H1 (cell line): ENCODE measurements around the gene KRTAP4-5. TPM values are rescaled to one million over a fixed set of nuclear protein-coding genes. Genes with fewer than 3 reads are reported as not detected.

Source experiments
- CTCF ChIA-PET: fragments of 300-600 bp; sonication (Branson Sonifier 250); formaldehyde crosslinking; loops from one replicate; lab custom pipeline; 2021; ENCODE audit not compliant: partially characterized antibody; lab: Charles Lee
- POLR2A ChIA-PET: fragments of 300-600 bp; sonication (Branson Sonifier 250); formaldehyde crosslinking; loops from one replicate; lab custom pipeline; 2021; ENCODE audit warnings: inconsistent platforms; ENCODE audit not compliant: partially characterized antibody; lab: Charles Lee
- DNase-seq, 2 experiments: peaks; one replicate each; pipeline versions ENCODE4 v3.0.0 to v3.0.0-alpha.2; 2010 to 2022; ENCODE audit warnings: low spot score in 2 of 2, low read depth in 1 of 2, mixed read lengths in 1 of 2
- FAIRE-seq: peaks from 2 replicates; lab custom pipeline; 2011; peaks lifted over from hg19 to GRCh38; lab: Jason Lieb, UNC
- H2AFZ ChIP-seq: 2 replicates; pipeline ENCODE4 v1.8.1; 2012; ENCODE audit warnings: low read length, inconsistent platforms
- H2AK5ac ChIP-seq: 2 replicates; pipeline ENCODE4 v1.6.1; 2013; ENCODE audit warnings: low read depth, low read length
- H2BK120ac ChIP-seq: replicated peaks from 2 replicates; pipeline ENCODE3; 2013; ENCODE audit warnings: low read depth, low read length, inconsistent platforms
- H2BK12ac ChIP-seq: 2 replicates; pipeline ENCODE4 v1.6.1; 2013; ENCODE audit warnings: low read depth, low read length
- H2BK15ac ChIP-seq: 2 replicates; pipeline ENCODE4 v1.6.1; 2013; ENCODE audit warnings: low read length
- H2BK20ac ChIP-seq: 2 replicates; pipeline ENCODE4 v1.6.1; 2013; ENCODE audit warnings: low read length
- H2BK5ac ChIP-seq: 2 replicates; pipeline ENCODE4 v1.6.1; 2013; ENCODE audit warnings: low read depth, low read length
- H3K14ac ChIP-seq: 2 replicates; pipeline ENCODE4 v1.6.1; 2013; ENCODE audit warnings: inconsistent platforms; ENCODE audit not compliant: insufficient read length
- H3K18ac ChIP-seq: 2 replicates; pipeline ENCODE4 v1.6.1; 2013; ENCODE audit warnings: low read length; ENCODE audit errors: extremely low read depth
- H3K23ac ChIP-seq: 2 replicates; pipeline ENCODE4 v1.6.1; 2013; ENCODE audit warnings: inconsistent platforms; ENCODE audit not compliant: insufficient read length
- H3K23me2 ChIP-seq: 2 replicates; pipeline ENCODE4 v1.6.1; 2013; ENCODE audit warnings: low read depth, low read length
- H3K27ac ChIP-seq: 2 replicates; pipeline ENCODE4 v1.6.1; 2011; ENCODE audit warnings: low read depth, low read length, inconsistent platforms
- H3K27me3 ChIP-seq, 4 experiments: replicated peaks in 1 of 4; 1 replicate in 1 of 4; 2 replicates in 3 of 4; pipeline versions ENCODE4 v1.6.1 to v1.8.1; 2011 to 2013; ENCODE audit warnings: low read length in 3 of 4, mild to moderate bottlenecking in 3 of 4, inconsistent platforms in 2 of 4, mixed read lengths in 2 of 4, moderate library complexity in 1 of 4; ENCODE audit not compliant: control insufficient read depth in 3 of 4, insufficient read depth in 3 of 4; ENCODE audit errors: extremely low read depth in 1 of 4
- H3K36me3 ChIP-seq, 4 experiments: 2 replicates each; pipeline versions ENCODE4 v1.6.1 to v1.8.1; 2011 to 2013; ENCODE audit warnings: mild to moderate bottlenecking in 4 of 4, low read length in 3 of 4, moderate library complexity in 2 of 4, control low read depth in 1 of 4, inconsistent platforms in 1 of 4; ENCODE audit not compliant: insufficient read depth in 4 of 4, control insufficient read depth in 2 of 4
- H3K4ac ChIP-seq: replicated peaks from 2 replicates; pipeline ENCODE3; 2013; ENCODE audit warnings: low read length, low read depth, mixed read lengths, inconsistent platforms; ENCODE audit not compliant: insufficient read length
- H3K4me1 ChIP-seq, 4 experiments: replicated peaks in 1 of 4; 1 replicate in 1 of 4; 2 replicates in 3 of 4; pipeline versions ENCODE4 v1.6.1 to v1.8.1; 2011 to 2013; ENCODE audit warnings: low read length in 3 of 4, inconsistent platforms in 2 of 4, mixed read lengths in 1 of 4; ENCODE audit not compliant: insufficient read depth in 4 of 4, control insufficient read depth in 3 of 4
- H3K4me2 ChIP-seq, 2 experiments: 2 replicates each; pipeline versions ENCODE4 v1.6.1 to v1.8.1; 2011 to 2013; ENCODE audit warnings: low read depth in 2 of 2, low read length in 2 of 2, control low read depth in 1 of 2, inconsistent platforms in 1 of 2, mild to moderate bottlenecking in 1 of 2; ENCODE audit not compliant: insufficient read depth in 1 of 2
- H3K4me3 ChIP-seq, 4 experiments: fragments of 200-600, 300-600 bp in 1 of 4; sonication (generic), shearing (Covaris generic), sonication (Bioruptor Twin) in 1 of 4; 2 replicates each; pipeline versions ENCODE4 v1.5.1 to v1.8.1; 2011 to 2016; ENCODE audit warnings: low read length in 4 of 4, low read depth in 3 of 4, control low read depth in 2 of 4, inconsistent platforms in 2 of 4, mild to moderate bottlenecking in 2 of 4, mixed read lengths in 1 of 4, moderate library complexity in 1 of 4; ENCODE audit not compliant: insufficient read depth in 2 of 4; ENCODE audit errors: extremely low read depth in 1 of 4
- H3K56ac ChIP-seq: replicated peaks from 2 replicates; pipeline ENCODE3; 2013; ENCODE audit warnings: low read depth, mild to moderate bottlenecking, mixed read lengths, low read length, inconsistent platforms; ENCODE audit not compliant: insufficient read length
- H3K79me1 ChIP-seq: 2 replicates; pipeline ENCODE4 v1.6.1; 2013; ENCODE audit warnings: low read depth, low read length, control low read depth
- H3K79me2 ChIP-seq, 2 experiments: 2 replicates each; pipeline versions ENCODE4 v1.6.1 to v1.8.1; 2012 to 2013; ENCODE audit warnings: low read length in 2 of 2, mild to moderate bottlenecking in 2 of 2, inconsistent platforms in 1 of 2; ENCODE audit not compliant: insufficient read depth in 2 of 2, control insufficient read depth in 1 of 2
- H3K9ac ChIP-seq, 4 experiments: replicated peaks in 1 of 4; 1 replicate in 1 of 4; 2 replicates in 3 of 4; pipeline versions ENCODE4 v1.6.1 to v1.8.1; 2011 to 2013; ENCODE audit warnings: low read depth in 3 of 4, low read length in 3 of 4, control low read depth in 2 of 4, mild to moderate bottlenecking in 2 of 4, moderate library complexity in 2 of 4, inconsistent platforms in 1 of 4; ENCODE audit errors: extremely low read depth in 1 of 4
- H3K9me3 ChIP-seq, 2 experiments: 2 replicates each; pipeline versions ENCODE4 v1.6.1 to v1.8.1; 2012 to 2013; ENCODE audit warnings: mild to moderate bottlenecking in 2 of 2, moderate library complexity in 2 of 2, control low read depth in 1 of 2, inconsistent platforms in 1 of 2, low read depth in 1 of 2, low read length in 1 of 2, mixed read lengths in 1 of 2; ENCODE audit not compliant: insufficient read depth in 2 of 2
- H4K20me1 ChIP-seq, 2 experiments: replicated peaks in 1 of 2; 2 replicates each; pipeline versions ENCODE3 to v1.8.1; 2011 to 2013; ENCODE audit warnings: inconsistent platforms in 2 of 2, low read length in 2 of 2, mild to moderate bottlenecking in 1 of 2; ENCODE audit not compliant: insufficient read depth in 2 of 2, control insufficient read depth in 1 of 2
- H4K5ac ChIP-seq: 2 replicates; pipeline ENCODE4 v1.6.1; 2013; ENCODE audit warnings: low read length, low read depth, mixed read lengths, inconsistent platforms; ENCODE audit not compliant: insufficient read length
- H4K8ac ChIP-seq: 2 replicates; pipeline ENCODE4 v1.8.0; 2013; ENCODE audit warnings: mild to moderate bottlenecking, moderate library complexity, low read length, inconsistent platforms; ENCODE audit not compliant: insufficient read depth; ENCODE audit errors: extremely low read depth
- H4K91ac ChIP-seq: replicated peaks from 2 replicates; pipeline ENCODE3; 2013; ENCODE audit warnings: low read length, mixed read lengths, inconsistent platforms; ENCODE audit not compliant: insufficient read length
- WGBS, 2 experiments: shearing (Covaris generic) in 1 of 2; methylation state at CpG; one replicate each; pipeline versions ENCODE4 v1.1.6 to v1.1.7; 2013 to 2015; ENCODE audit warnings: low lambda C conversion rate in 2 of 2, mixed read lengths in 2 of 2, inconsistent platforms in 1 of 2, low coverage in 1 of 2, missing lambda C conversion rate in 1 of 2; ENCODE audit not compliant: insufficient replicate concordance in 2 of 2, insufficient coverage in 1 of 2, insufficient read length in 1 of 2; ENCODE audit errors: extremely low coverage in 1 of 2, missing lambda C conversion rate in 1 of 2; 5-methylcytosine and 5-hydroxymethylcytosine counted together
- polyA plus RNA-seq, 7 experiments: library from polyadenylated mRNA; depleted of rRNA in 3 of 7; stranded (reverse) in 5 of 7; unstranded in 2 of 7; fragments of >200 nt in 5 of 7; fragments of 200-250 nt in 2 of 7; gene quantifications; 1 replicate in 5 of 7; 2 replicates in 1 of 7; 4 replicates in 1 of 7; pipeline versions ENCODE4 v1.2.1 to v1.2.3, GENCODE V29; 2011 to 2013; ENCODE audit warnings: missing spikeins in 2 of 7, mixed read lengths in 2 of 7
- total RNA-seq: library from RNA; stranded (reverse); fragmentation: NEBNext Ultra II Directional; extraction: Animal tissue kit (Norgen Biotek cat#: 25700); gene quantifications from 2 replicates; pipeline ENCODE4 v1.2.1, GENCODE V29; 2021

Gene KRTAP4-5
- total and polyA plus RNA-seq, 2 of the 8 experiments (the other 6 are each of a cell fraction or from before 2014, with no cell fraction given), result not detected

DNA sequence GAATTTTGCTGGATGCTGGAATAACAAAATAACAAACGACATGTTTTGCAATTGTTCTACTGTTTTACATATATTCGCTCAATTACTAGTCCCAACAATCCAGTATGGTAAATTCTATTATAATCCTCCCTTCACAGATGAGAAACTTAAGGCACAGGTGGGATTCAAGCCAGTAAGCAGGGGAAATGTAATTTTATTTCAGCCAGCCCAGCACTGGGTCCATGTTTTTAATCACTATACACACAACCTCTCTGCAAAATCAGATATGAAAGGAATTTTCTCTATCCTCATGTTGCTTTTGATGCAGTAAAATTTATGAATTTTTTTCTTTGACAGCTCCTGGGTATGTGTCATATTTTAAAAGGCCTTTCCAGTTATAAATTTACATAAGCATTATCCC, 4.4 kb downstream of the KRTAP4-5 start:
- H3K27ac ChIP-seq, result no peak overlapping the region
- H3K36me3 ChIP-seq, result no peaks in the 10 kb centered on the region
- no peaks in the 10 kb centered on the region for H3K79me2 ChIP-seq
- H3K4ac ChIP-seq, result no peak overlapping the region
- ChIA-PET CTCF (no interaction called here), POLR2A (no interaction called here)
- H3K56ac ChIP-seq, result no peak overlapping the region
- H3K9me3 ChIP-seq, result peaks cover 6 to 10% of the 10 kb centered on the region in 2 experiments; a peak in 3 of 4 replicates
- no peak overlapping the region for H2BK5ac ChIP-seq
- H2BK20ac ChIP-seq, result no peak overlapping the region
- H3K18ac ChIP-seq, result no peak overlapping the region
- H2AK5ac ChIP-seq, result no peak overlapping the region
- WGBS, 2 experiments, result 90% methylated on average over 2 of the region's 2 CpGs; no CpG with 5 or more reads in 1 of the 2 experiments
- no peak overlapping the region for H3K23ac ChIP-seq
- no peaks in the 10 kb centered on the region for H3K4me1 ChIP-seq
- no peak overlapping the region for H2BK120ac ChIP-seq
- H3K14ac ChIP-seq, result no peak overlapping the region
- no peaks in the 10 kb centered on the region for H3K27me3 ChIP-seq
- no peak overlapping the region for H4K91ac ChIP-seq
- no peak for DNase-seq
- no peak overlapping the region for H3K4me3 ChIP-seq
- no peak overlapping the region for H2BK12ac ChIP-seq
- no peak overlapping the region for H2BK15ac ChIP-seq
- no peaks in the 10 kb centered on the region for H4K20me1 ChIP-seq
- peaks cover 2% of the 10 kb centered on the region; the same call in 1 of the 2 replicates for H3K23me2 ChIP-seq
- H3K9ac ChIP-seq, result no peak overlapping the region
- H4K8ac ChIP-seq, result no peak overlapping the region
- no peak overlapping the region for H3K4me2 ChIP-seq
- H3K79me1 ChIP-seq, result no peaks in the 10 kb centered on the region
- H4K5ac ChIP-seq, result no peak overlapping the region
- no peak overlapping the region for H2AFZ ChIP-seq
- no peak for FAIRE-seq
